ENCODE data around the gene MAPK8.

The MAPK8 gene

GRCh38 chr10:48364659-48365405 lies 58.4 kb downstream of the MAPK8 start (continued):
- TF ChIP-seq ZNF701 (tag by site-specific recombination; IDR thresholded peaks at IDR 0.05), result no peak
- no peak for TF ChIP-seq ZNF558 (tag by site-specific recombination; IDR thresholded peaks at IDR 0.05)
- TF ChIP-seq ZNF426 (tag by site-specific recombination; IDR thresholded peaks at IDR 0.05), result no peak
- TF ChIP-seq ZNF366 (tag by site-specific recombination; conservative IDR thresholded peaks at IDR 0.05), result no peak
- no peak for TF ChIP-seq ZNF280D (tag by site-specific recombination; IDR thresholded peaks at IDR 0.05)
- no peak for TF ChIP-seq TCF7L2 (IDR thresholded peaks at IDR 0.05; ENCODE audit: borderline replicate concordance, low read depth, low read length)
- TF ChIP-seq ZNF449 (tag by site-specific recombination; IDR thresholded peaks at IDR 0.05), result no peak
- no peak for TF ChIP-seq HIC1 (tag by site-specific recombination; IDR thresholded peaks at IDR 0.05)
- TF ChIP-seq ZBTB44 (tag by site-specific recombination; IDR thresholded peaks at IDR 0.05), result no peak
- TF ChIP-seq BCL11A (tag by site-specific recombination; IDR thresholded peaks at IDR 0.05; ENCODE audit: low read depth), result no peak
- TF ChIP-seq ZBTB17 (tag by site-specific recombination; IDR thresholded peaks at IDR 0.05), result 0 out of 2 replicates have a peak, but pooled peaks have one; percentile 38
- no peak for TF ChIP-seq ZNF423 (tag by site-specific recombination; IDR thresholded peaks at IDR 0.05)
- no peak for TF ChIP-seq ZNF777 (tag by site-specific recombination; IDR thresholded peaks at IDR 0.05; ENCODE audit: borderline replicate concordance)
- TF ChIP-seq SCRT1 (tag by site-specific recombination; IDR thresholded peaks at IDR 0.05; ENCODE audit: borderline replicate concordance), result no peak
- no peak for TF ChIP-seq ZNF133 (tag by site-specific recombination; IDR thresholded peaks at IDR 0.05)
- no peak for TF ChIP-seq MZF1 (tag by site-specific recombination; IDR thresholded peaks at IDR 0.05; ENCODE audit: borderline replicate concordance)
- no peak for TF ChIP-seq ZNF585B (tag by site-specific recombination; IDR thresholded peaks at IDR 0.05)
- no peak for TF ChIP-seq ZNF223 (tag by site-specific recombination; IDR thresholded peaks at IDR 0.05)
- no peak for TF ChIP-seq ZNF830 (tag by site-specific recombination; IDR thresholded peaks at IDR 0.05; ENCODE audit: low read depth)
- TF ChIP-seq ZNF239 (tag by site-specific recombination; IDR thresholded peaks at IDR 0.05), result no peak

Data from HEK293 (cell line).